Ascending aorta (tissue), 2 donors: ENCODE results near the gene PPP1R3E. TPM values are rescaled to one million over a fixed set of nuclear protein-coding genes. Genes with fewer than 3 reads are reported as not detected.
"Not testable (repeated sequence)": the region's sequence is repeated elsewhere in the genome, so short reads cannot be mapped to it uniquely, and the experiment has no call there.

Experiments used
- DNase-seq, 2 donors: peaks; one replicate each; pipeline ENCODE4 v3.0.0-alpha.2; 2019; ENCODE audit warnings: low spot score in 2 of 2
- H3K27ac ChIP-seq, 2 donors: fragments of 200-600 bp; sonication (generic); one replicate each; pipeline ENCODE4 v1.5.1; 2016 to 2017; ENCODE audit warnings: mild to moderate bottlenecking in 1 of 2
- H3K27me3 ChIP-seq: fragments of 200-600 bp; sonication (generic); one replicate; pipeline ENCODE4 v1.5.1; 2017
- H3K36me3 ChIP-seq, 2 donors: fragments of 200-600 bp; sonication (generic); one replicate each; pipeline ENCODE4 v1.5.1; 2016
- H3K4me1 ChIP-seq, 2 donors: fragments of 200-600 bp; sonication (generic); one replicate each; pipeline ENCODE4 v1.5.1; 2016 to 2017; ENCODE audit warnings: mild to moderate bottlenecking in 1 of 2
- H3K4me3 ChIP-seq, 2 donors: fragments of 200-600 bp; sonication (generic); one replicate each; pipeline ENCODE4 v1.5.1; 2016 to 2017; ENCODE audit warnings: mild to moderate bottlenecking in 1 of 2
- H3K9me3 ChIP-seq, 2 donors: fragments of 200-600 bp; sonication (generic); one replicate each; pipeline ENCODE4 v1.5.1; 2016
- CTCF ChIP-seq, 3 experiments: fragments of 200-600 bp in 2 of 3; fragments of 450-650 bp in 1 of 3; sonication (generic) in 2 of 3; IDR thresholded peaks; one replicate each; pipeline ENCODE4 v1.5.1; 2016 to 2019; ENCODE audit warnings: antibody characterized with exemption in 3 of 3, mild to moderate bottlenecking in 1 of 3, moderate library complexity in 1 of 3
- intact Hi-C: fragments of 100-400 bp; cut with DNase I; formaldehyde crosslinking; loops from one replicate; pipeline ENCODE4 v1.15.1; 2023
- total RNA-seq: library from RNA; depleted of rRNA; stranded (reverse); fragments of >200 nt; gene quantifications from one replicate; pipeline ENCODE4 v1.1.0, GENCODE V29; 2016

Gene PPP1R3E
- total RNA-seq, 1 donor from 2014 or later, result 8.9 TPM

GRCh38 chr14:23335623-23336022, 33.0 kb upstream of the PPP1R3E start:
- TF ChIP-seq CTCF (IDR thresholded peaks at IDR 0.05), result no peak

GRCh38 chr14:23327947-23328744, 25.5 kb upstream of the PPP1R3E start:
- intact Hi-C loops, result loop anchor here (1.0 to 10.0 kb wide), 2 partner anchors 52 to 1037 kb away; partner anchors contain the start of gene NFATC4
- Histone ChIP-seq H3K36me3 (peaks cover 22 to 29% of the 10 kb centered on the region in 2 donors), H3K9me3 (no peaks in the 10 kb centered on the region), H3K27me3 (no peaks in the 10 kb centered on the region), H3K4me1 (peaks cover under 1 to 2% of the 10 kb centered on the region in 2 donors), H3K4me3 (no peak overlapping the region), H3K27ac (no peak overlapping the region)
- peak; percentile 78 to 88 (median 82) for TF ChIP-seq CTCF (IDR thresholded peaks at IDR 0.05)
- peak in 1 of 2 donors; percentile 85 for DNase-seq

More at GRCh38 chr14:23335623-23336022, 33.0 kb upstream of the PPP1R3E start:
- Histone ChIP-seq H3K36me3 (no peaks in the 10 kb centered on the region), H3K27me3 (no peaks in the 10 kb centered on the region), H3K27ac (no peak overlapping the region), H3K4me1 (no peaks in the 10 kb centered on the region), H3K9me3 (no peaks in the 10 kb centered on the region), H3K4me3 (no peak overlapping the region)
- no peak for DNase-seq
- intact Hi-C loops, result no loop called here

GRCh38 chr14:23326491-23327332, 24.1 kb upstream of the PPP1R3E start:
- intact Hi-C loops, result loop anchor here (10.0 kb wide), 1 partner anchor 1038 kb away; the partner anchor contains the start of gene NFATC4
- H3K27ac ChIP-seq, result no peak overlapping the region
- TF ChIP-seq CTCF (IDR thresholded peaks at IDR 0.05), result no peak
- no peaks in the 10 kb centered on the region for H3K9me3 ChIP-seq
- peaks cover 5 to 11% of the 10 kb centered on the region in 2 donors for H3K4me1 ChIP-seq
- no peaks in the 10 kb centered on the region for H3K27me3 ChIP-seq
- peaks cover 25 to 32% of the 10 kb centered on the region in 2 donors for H3K36me3 ChIP-seq
- no peak overlapping the region for H3K4me3 ChIP-seq
- DNase-seq, result peak in 1 of 2 donors; percentile 49

- DNase-seq, H3K9me3 ChIP-seq, H3K4me3 ChIP-seq, H3K27me3 ChIP-seq, H3K27ac ChIP-seq: not testable (repeated sequence)
- Histone ChIP-seq H3K4me1 (peaks cover 5 to 11% of the 10 kb centered on the region in 2 donors), H3K36me3 (peaks cover 25 to 32% of the 10 kb centered on the region in 2 donors)
- intact Hi-C loops, result loop anchor here (10.0 kb wide), 1 partner anchor 1039 kb away; the partner anchor contains the start of gene NFATC4
These were observed 23.1 kb upstream of the PPP1R3E start for GRCh38 chr14:23325746-23326145.

GRCh38 chr14:23324993-23325392, 22.3 kb upstream of the PPP1R3E start:
- intact Hi-C loops, result loop anchor here (5.0 to 10.0 kb wide), 2 partner anchors 232 to 1040 kb away; partner anchors contain the start of genes NFATC4 and THTPA
- H3K9me3 ChIP-seq, result no peaks in the 10 kb centered on the region
- peaks cover 5 to 16% of the 10 kb centered on the region in 2 donors for H3K4me1 ChIP-seq
- H3K27ac ChIP-seq, result no peak overlapping the region
- peaks cover 25 to 32% of the 10 kb centered on the region in 2 donors for H3K36me3 ChIP-seq
- H3K27me3 ChIP-seq, result no peaks in the 10 kb centered on the region
- H3K4me3 ChIP-seq, result no peak overlapping the region
- no peak for TF ChIP-seq CTCF (IDR thresholded peaks at IDR 0.05)
- peak in 1 of 2 donors; percentile 55 for DNase-seq
